ENCODE measurements around the gene SNX25. TPM values are rescaled to one million over a fixed set of nuclear protein-coding genes. Genes with fewer than 3 reads are reported as not detected.

SNX25 gene
- total RNA-seq, 2 donors from 2014 or later: 21.4 to 26.0 TPM

DNA sequence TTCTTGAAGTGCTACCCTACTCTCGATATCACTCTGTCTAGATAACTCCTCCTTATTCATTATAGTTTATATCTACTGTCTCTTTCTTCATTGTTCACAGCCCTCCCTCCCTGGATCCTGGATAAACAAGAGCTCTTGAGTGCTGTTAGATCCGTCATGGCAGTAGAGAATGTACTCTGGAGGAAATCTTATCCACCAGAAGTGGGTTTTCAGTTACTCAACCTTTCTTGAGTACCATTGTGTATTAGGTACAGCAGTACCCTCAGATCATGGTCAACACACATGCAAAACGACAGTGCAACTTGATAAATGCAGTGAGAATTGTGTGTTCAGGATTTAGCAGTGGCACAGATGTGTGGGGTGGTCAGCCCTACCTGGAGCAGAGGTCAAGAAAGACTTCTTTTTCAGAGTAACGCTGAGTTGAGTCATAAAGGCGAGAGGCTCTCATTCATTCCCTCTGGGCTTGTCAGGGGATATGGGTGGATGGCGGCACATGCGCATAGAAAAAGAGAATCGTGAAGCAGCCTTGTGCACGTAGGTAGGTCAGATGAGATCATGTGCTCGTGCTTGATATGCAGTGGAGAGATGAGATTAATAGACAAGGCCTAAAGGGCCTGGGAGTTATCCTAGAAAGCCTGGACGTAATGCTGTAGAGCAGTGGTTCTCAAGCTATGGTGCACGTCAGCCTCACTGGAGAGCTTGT, 89.5 kb downstream of the SNX25 start:
- H3K27me3 ChIP-seq (ENCODE audit: control insufficient read depth, insufficient read depth, low read length, poor library complexity, severe bottlenecking): no peaks in the 10 kb centered on the region
- DNase-seq: no peak
- H3K9ac ChIP-seq (ENCODE audit: extremely low read depth, low read length, poor library complexity, severe bottlenecking): no peak overlapping the region
- no peaks in the 10 kb centered on the region for H3K9me3 ChIP-seq (ENCODE audit: control insufficient read depth, low read length)
- no peak overlapping the region for H3K4me3 ChIP-seq (ENCODE audit: low read length)
- peaks cover under 1% of the 10 kb centered on the region for H3K9me3 Mint-ChIP-seq
- H3K4me1 ChIP-seq (ENCODE audit: control insufficient read depth, insufficient read depth, low read length): no peaks in the 10 kb centered on the region
- H3K4me1 Mint-ChIP-seq: peaks cover 5% of the 10 kb centered on the region
- TF ChIP-seq, protein P1, sequence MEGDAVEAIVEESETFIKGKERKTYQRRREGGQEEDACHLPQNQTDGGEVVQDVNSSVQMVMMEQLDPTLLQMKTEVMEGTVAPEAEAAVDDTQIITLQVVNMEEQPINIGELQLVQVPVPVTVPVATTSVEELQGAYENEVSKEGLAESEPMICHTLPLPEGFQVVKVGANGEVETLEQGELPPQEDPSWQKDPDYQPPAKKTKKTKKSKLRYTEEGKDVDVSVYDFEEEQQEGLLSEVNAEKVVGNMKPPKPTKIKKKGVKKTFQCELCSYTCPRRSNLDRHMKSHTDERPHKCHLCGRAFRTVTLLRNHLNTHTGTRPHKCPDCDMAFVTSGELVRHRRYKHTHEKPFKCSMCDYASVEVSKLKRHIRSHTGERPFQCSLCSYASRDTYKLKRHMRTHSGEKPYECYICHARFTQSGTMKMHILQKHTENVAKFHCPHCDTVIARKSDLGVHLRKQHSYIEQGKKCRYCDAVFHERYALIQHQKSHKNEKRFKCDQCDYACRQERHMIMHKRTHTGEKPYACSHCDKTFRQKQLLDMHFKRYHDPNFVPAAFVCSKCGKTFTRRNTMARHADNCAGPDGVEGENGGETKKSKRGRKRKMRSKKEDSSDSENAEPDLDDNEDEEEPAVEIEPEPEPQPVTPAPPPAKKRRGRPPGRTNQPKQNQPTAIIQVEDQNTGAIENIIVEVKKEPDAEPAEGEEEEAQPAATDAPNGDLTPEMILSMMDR (conservative IDR thresholded peaks at IDR 0.05): no peak
- no peak overlapping the region for H3K27ac Mint-ChIP-seq
- no peak overlapping the region for H3K4me3 Mint-ChIP-seq
- no peaks in the 10 kb centered on the region for H3K27me3 Mint-ChIP-seq (ENCODE audit: insufficient read depth)
- 86 to 90% methylated on average over 9 to 12 of the region's 12 CpGs for WGBS, 2 experiments (ENCODE audit: insufficient coverage in 1 of 2, insufficient read length in 1 of 2)
- no peak overlapping the region for H3K27ac ChIP-seq (ENCODE audit: low read depth, low read length)
- peaks cover 23% of the 10 kb centered on the region for H3K36me3 Mint-ChIP-seq (ENCODE audit: low read depth)
- H3K36me3 ChIP-seq (ENCODE audit: control insufficient read depth, insufficient read depth, low read length): peaks cover 35% of the 10 kb centered on the region

DNA sequence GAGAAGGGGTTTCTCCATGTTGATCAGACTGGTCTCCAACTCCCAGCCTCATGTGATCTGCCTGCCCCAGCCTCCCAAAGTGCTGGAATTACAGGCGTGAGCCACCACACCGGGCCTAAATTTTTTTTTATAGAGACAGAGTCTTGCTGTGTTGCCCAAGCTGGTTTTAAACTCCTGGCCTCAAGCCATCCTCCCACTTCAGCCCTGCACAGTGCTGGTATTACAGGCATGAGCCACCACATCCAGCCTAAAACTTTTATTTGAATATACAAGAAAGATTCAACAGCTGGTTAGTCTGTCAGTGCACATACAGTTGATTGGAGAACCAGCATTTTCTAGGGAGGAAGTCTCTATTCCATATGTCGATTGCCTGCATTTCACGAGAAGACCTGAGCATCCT, 95.1 kb downstream of the SNX25 start:
- no peaks in the 10 kb centered on the region for H3K27me3 ChIP-seq (ENCODE audit: control insufficient read depth, insufficient read depth, low read length, poor library complexity, severe bottlenecking)
- DNase-seq: no peak
- H3K9me3 ChIP-seq (ENCODE audit: control insufficient read depth, low read length): no peaks in the 10 kb centered on the region
- no peaks in the 10 kb centered on the region for H3K27me3 Mint-ChIP-seq (ENCODE audit: insufficient read depth)
- H3K9me3 Mint-ChIP-seq: no peaks in the 10 kb centered on the region
- H3K4me3 ChIP-seq (ENCODE audit: low read length): no peak overlapping the region
- H3K36me3 ChIP-seq (ENCODE audit: control insufficient read depth, insufficient read depth, low read length): peaks cover 14% of the 10 kb centered on the region
- H3K36me3 Mint-ChIP-seq (ENCODE audit: low read depth): peaks cover 13% of the 10 kb centered on the region
- no peak overlapping the region for H3K27ac ChIP-seq (ENCODE audit: low read depth, low read length)
- peaks cover 13% of the 10 kb centered on the region for H3K4me1 ChIP-seq (ENCODE audit: control insufficient read depth, insufficient read depth, low read length)
- WGBS, 2 experiments (ENCODE audit: insufficient coverage in 1 of 2, insufficient read length in 1 of 2): 83 to 90% methylated on average over 2 to 4 of the region's 4 CpGs
- H3K4me1 Mint-ChIP-seq: peaks cover 38% of the 10 kb centered on the region
- TF ChIP-seq, protein P1 (conservative IDR thresholded peaks at IDR 0.05): no peak
- H3K4me3 Mint-ChIP-seq: no peak overlapping the region
- H3K9ac ChIP-seq (ENCODE audit: extremely low read depth, low read length, poor library complexity, severe bottlenecking): no peak overlapping the region
- peak overlapping the region; percentile 13 for H3K27ac Mint-ChIP-seq

DNA sequence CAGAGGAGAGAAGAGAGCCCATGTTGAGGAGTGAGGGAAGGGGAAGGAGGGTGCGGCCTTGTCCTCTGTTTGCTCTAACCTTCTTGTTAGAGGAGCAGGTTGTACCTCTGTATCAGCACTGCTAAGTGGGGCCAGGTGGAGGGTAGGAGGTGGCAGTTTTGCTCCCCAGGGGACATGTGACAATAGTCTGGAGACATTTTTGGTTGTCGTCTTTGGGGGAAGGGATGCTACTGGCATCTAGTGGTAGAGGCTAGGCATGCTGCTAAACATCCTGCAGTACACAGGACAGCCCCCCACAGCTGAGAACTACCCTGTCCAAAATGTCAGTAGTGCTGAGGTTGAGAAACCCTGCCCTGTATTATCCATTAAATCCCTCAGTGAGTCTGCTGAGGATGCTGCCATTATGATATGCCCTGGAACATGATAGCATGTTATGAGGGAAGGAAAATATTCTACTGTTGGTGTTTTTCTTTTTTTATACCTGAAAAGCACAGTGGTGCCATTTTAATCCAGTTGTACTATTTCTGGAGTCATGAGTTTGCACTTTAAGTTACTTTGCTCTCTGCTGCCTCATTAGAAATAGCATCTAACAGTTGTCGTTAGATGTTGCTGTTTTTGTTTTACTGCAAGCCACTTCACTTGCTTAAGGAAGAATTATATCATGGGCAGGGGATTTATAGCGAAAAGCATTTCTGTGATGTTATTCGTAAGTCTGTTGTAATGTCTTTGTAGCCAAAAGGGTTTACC, 95.7 kb downstream of the SNX25 start:
- no peaks in the 10 kb centered on the region for H3K27me3 Mint-ChIP-seq (ENCODE audit: insufficient read depth)
- peak overlapping the region; percentile 81 for H3K27ac Mint-ChIP-seq
- H3K36me3 Mint-ChIP-seq (ENCODE audit: low read depth): peaks cover 13% of the 10 kb centered on the region
- WGBS, 2 experiments (ENCODE audit: insufficient coverage in 1 of 2, insufficient read length in 1 of 2): 64 to 80% methylated on average over 3 to 5 of the region's 5 CpGs
- no peaks in the 10 kb centered on the region for H3K27me3 ChIP-seq (ENCODE audit: control insufficient read depth, insufficient read depth, low read length, poor library complexity, severe bottlenecking)
- H3K9me3 Mint-ChIP-seq: no peaks in the 10 kb centered on the region
- no peaks in the 10 kb centered on the region for H3K9me3 ChIP-seq (ENCODE audit: control insufficient read depth, low read length)
- H3K4me1 Mint-ChIP-seq: peaks cover 38% of the 10 kb centered on the region
- H3K4me3 ChIP-seq (ENCODE audit: low read length): no peak overlapping the region
- no peak overlapping the region for H3K27ac ChIP-seq (ENCODE audit: low read depth, low read length)
- TF ChIP-seq, protein P1 (conservative IDR thresholded peaks at IDR 0.05): peak; percentile 80
- peaks cover 14% of the 10 kb centered on the region for H3K36me3 ChIP-seq (ENCODE audit: control insufficient read depth, insufficient read depth, low read length)
- peak; percentile 86 for DNase-seq
- peaks cover 13% of the 10 kb centered on the region for H3K4me1 ChIP-seq (ENCODE audit: control insufficient read depth, insufficient read depth, low read length)
- no peak overlapping the region for H3K9ac ChIP-seq (ENCODE audit: extremely low read depth, low read length, poor library complexity, severe bottlenecking)
- no peak overlapping the region for H3K4me3 Mint-ChIP-seq
